Measurements from ENCODE around the gene PLXNB3. TPM values are rescaled to one million over a fixed set of nuclear protein-coding genes. Genes with fewer than 3 reads are reported as not detected.

Gene PLXNB3
- total and polyA plus RNA-seq, 8 donors, result 4.0 to 28.6 (median 6.2) TPM

- no peak for TF ChIP-seq CTCF (IDR thresholded peaks at IDR 0.05)
Observed at GRCh38 chrX:153732401-153732800, 31.6 kb upstream of the PLXNB3 start.

GRCh38 chrX:153733651-153734240 lies 30.3 kb upstream of the PLXNB3 start:
- WGBS, 2 donors, result 76 to 87% methylated on average over 15 of the region's 15 CpGs
- Histone ChIP-seq H3K27ac (no peak overlapping the region), H3K4me3 (no peak overlapping the region), H3K4me1 (no peaks in the 10 kb centered on the region), H3K27me3 (no peaks in the 10 kb centered on the region), H3K36me3 (no peaks in the 10 kb centered on the region), H3K9me3 (no peaks in the 10 kb centered on the region)
- DNase-seq (peak in 1 of 6 donors; percentile 48), ATAC-seq (no peak), FAIRE-seq (no peak)
- TF ChIP-seq CTCF (IDR thresholded peaks at IDR 0.05), result no peak
- intact Hi-C loops (cut with DNase I), result no loop called here

More at GRCh38 chrX:153732401-153732800, 31.6 kb upstream of the PLXNB3 start:
- H3K27ac ChIP-seq, result no peak overlapping the region
- DNase-seq, result peak in 1 of 6 donors; percentile 46
- H3K4me3 ChIP-seq, result no peak overlapping the region
- intact Hi-C loops (cut with DNase I), result no loop called here
- no peaks in the 10 kb centered on the region for H3K27me3 ChIP-seq
- peaks cover 0 to 9% (median 0%) of the 10 kb centered on the region in 3 donors for H3K4me1 ChIP-seq
- peak in 2 of 4 donors; percentile 9 to 22 for ATAC-seq
- FAIRE-seq, result no peak
- WGBS, 2 donors, result 93 to 96% methylated on average over 14 of the region's 14 CpGs
- H3K36me3 ChIP-seq, result no peaks in the 10 kb centered on the region
- H3K9me3 ChIP-seq, result no peaks in the 10 kb centered on the region

GRCh38 chrX:153734871-153735270 lies 29.2 kb upstream of the PLXNB3 start:
- FAIRE-seq, result no peak
- Histone ChIP-seq H3K4me3 (no peak overlapping the region), H3K36me3 (no peaks in the 10 kb centered on the region), H3K27ac (no peak overlapping the region), H3K9me3 (no peaks in the 10 kb centered on the region), H3K27me3 (no peaks in the 10 kb centered on the region), H3K4me1 (no peaks in the 10 kb centered on the region)
- peak in 1 of 6 donors; percentile 4 for DNase-seq
- WGBS, 2 donors, result 61 to 87% methylated on average over 2 of the region's 2 CpGs
- TF ChIP-seq CTCF (IDR thresholded peaks at IDR 0.05), result no peak
- no peak for ATAC-seq
- intact Hi-C loops (cut with DNase I), result no loop called here

GRCh38 chrX:153735274-153735673 lies 28.8 kb upstream of the PLXNB3 start:
- FAIRE-seq (no peak), ATAC-seq (no peak), DNase-seq (peak in 1 of 6 donors; percentile 4)
- Histone ChIP-seq H3K9me3 (no peaks in the 10 kb centered on the region), H3K27me3 (no peaks in the 10 kb centered on the region), H3K36me3 (no peaks in the 10 kb centered on the region), H3K27ac (no peak overlapping the region), H3K4me3 (no peak overlapping the region), H3K4me1 (no peaks in the 10 kb centered on the region)
- 83 to 85% methylated on average over 9 of the region's 9 CpGs for WGBS, 2 donors
- no peak for TF ChIP-seq CTCF (IDR thresholded peaks at IDR 0.05)
- intact Hi-C loops (cut with DNase I), result no loop called here

- H3K27ac ChIP-seq, result no peak overlapping the region
- no peak for ATAC-seq
- H3K4me1 ChIP-seq, result no peaks in the 10 kb centered on the region
- no peaks in the 10 kb centered on the region for H3K9me3 ChIP-seq
- intact Hi-C loops (cut with DNase I), result no loop called here
- DNase-seq, result peak in 1 of 6 donors; percentile 67
- no peaks in the 10 kb centered on the region for H3K36me3 ChIP-seq
- no peaks in the 10 kb centered on the region for H3K27me3 ChIP-seq
- H3K4me3 ChIP-seq, result no peak overlapping the region
- no peak for TF ChIP-seq CTCF (IDR thresholded peaks at IDR 0.05)
- 88 to 92% methylated on average over 30 of the region's 30 CpGs for WGBS, 2 donors
- FAIRE-seq, result no peak
Observed at GRCh38 chrX:153736071-153736820, 27.8 kb upstream of the PLXNB3 start.
